Aorta (tissue), 5 donors: ENCODE data around the gene TRA2B. TPM values are rescaled to one million over a fixed set of nuclear protein-coding genes. Genes with fewer than 3 reads are reported as not detected.

ENCODE experiments used
- ATAC-seq: fragments of 200-7000 bp; cut with Tn5 transposase; one replicate; pipeline ENCODE4 v1.9.1; 2022; ENCODE audit warnings: moderate library complexity; ENCODE audit not compliant: low FRiP score
- DNase-seq, 2 donors: peaks; one replicate each; pipeline ENCODE4 v3.0.0-alpha.2; 2020
- H3K27ac ChIP-seq, 2 donors: one replicate each; pipeline ENCODE4 v1.5.1; 2013; ENCODE audit warnings: low read length in 2 of 2, mild to moderate bottlenecking in 2 of 2, moderate library complexity in 2 of 2, control low read depth in 1 of 2, inconsistent platforms in 1 of 2, low read depth in 1 of 2
- H3K27me3 ChIP-seq, 2 donors: one replicate each; pipeline ENCODE4 v1.6.1; 2013; ENCODE audit warnings: control low read depth in 1 of 2, low read length in 1 of 2, mild to moderate bottlenecking in 1 of 2, moderate library complexity in 1 of 2; ENCODE audit not compliant: insufficient read depth in 2 of 2, control insufficient read depth in 1 of 2
- H3K36me3 ChIP-seq, 2 donors: one replicate each; pipeline ENCODE4 v1.6.1; 2013; ENCODE audit warnings: control low read depth in 1 of 2, low read length in 1 of 2, mild to moderate bottlenecking in 1 of 2; ENCODE audit not compliant: insufficient read depth in 2 of 2, control insufficient read depth in 1 of 2
- H3K4me1 ChIP-seq, 2 donors: one replicate each; pipeline ENCODE4 v1.6.1; 2013; ENCODE audit warnings: low read length in 2 of 2, control low read depth in 1 of 2, mild to moderate bottlenecking in 1 of 2, moderate library complexity in 1 of 2; ENCODE audit not compliant: insufficient read depth in 2 of 2, control insufficient read depth in 1 of 2
- H3K4me3 ChIP-seq, 2 donors: one replicate each; pipeline ENCODE4 v1.5.1; 2013; ENCODE audit warnings: low read length in 2 of 2, control low read depth in 1 of 2, mild to moderate bottlenecking in 1 of 2
- H3K9me3 ChIP-seq: one replicate; pipeline ENCODE4 v1.6.1; 2013; ENCODE audit warnings: mild to moderate bottlenecking, low read length; ENCODE audit not compliant: control insufficient read depth
- WGBS, 2 donors: extraction: QIAGEN DNeasy Blood & Tissue Kit; methylation state at CpG; one replicate each; pipeline ENCODE4 v1.1.7; 2013; 5-methylcytosine and 5-hydroxymethylcytosine counted together
- intact Hi-C, 2 donors: fragments of 100-400 bp; cut with DNase I; formaldehyde crosslinking; loops; one replicate each; pipeline versions ENCODE4 v1.14.2 to v1.15.0; 2022
- polyA plus RNA-seq, 2 donors: library from polyadenylated mRNA; stranded (reverse); fragments of 200-250 nt; gene quantifications; one replicate each; pipeline ENCODE4 v1.2.3, GENCODE V29; 2013
- total RNA-seq, 2 donors: library from RNA; stranded (reverse); fragmentation: NEBNext Ultra II Directional; extraction: Animal tissue kit (Norgen Biotek cat#: 25700); gene quantifications; one replicate each; pipeline ENCODE4 v1.2.1, GENCODE V29; 2021
- donor health status: healthy with polysubstance abuse.
- donor health status: Bipolar disorder and iron deficiency.
- donor health status: DM: no; HTN: no; CAD: no.
- donor health status: DM: no; HTN: no; CAD: no.
- donor health status: DM: yes; HTN: yes; CAD: no.

Gene TRA2B
- total and polyA plus RNA-seq, 4 donors, result 77.4 to 150 (median 90.9) TPM

- H3K9me3 ChIP-seq, result no peaks in the 10 kb centered on the region
- no peaks in the 10 kb centered on the region for H3K36me3 ChIP-seq
- ATAC-seq (no peak), DNase-seq (no peak)
- H3K4me3 ChIP-seq, result no peak overlapping the region
- no peaks in the 10 kb centered on the region for H3K4me1 ChIP-seq
- H3K27me3 ChIP-seq, result no peaks in the 10 kb centered on the region
- 24 to 31% methylated on average over 3 of the region's 3 CpGs for WGBS, 2 donors
- intact Hi-C loops, result no loop called here
- H3K27ac ChIP-seq, result no peak overlapping the region
Observed at GRCh38 chr3:185977679-185978040, 39.8 kb upstream of the TRA2B start.

DNA sequence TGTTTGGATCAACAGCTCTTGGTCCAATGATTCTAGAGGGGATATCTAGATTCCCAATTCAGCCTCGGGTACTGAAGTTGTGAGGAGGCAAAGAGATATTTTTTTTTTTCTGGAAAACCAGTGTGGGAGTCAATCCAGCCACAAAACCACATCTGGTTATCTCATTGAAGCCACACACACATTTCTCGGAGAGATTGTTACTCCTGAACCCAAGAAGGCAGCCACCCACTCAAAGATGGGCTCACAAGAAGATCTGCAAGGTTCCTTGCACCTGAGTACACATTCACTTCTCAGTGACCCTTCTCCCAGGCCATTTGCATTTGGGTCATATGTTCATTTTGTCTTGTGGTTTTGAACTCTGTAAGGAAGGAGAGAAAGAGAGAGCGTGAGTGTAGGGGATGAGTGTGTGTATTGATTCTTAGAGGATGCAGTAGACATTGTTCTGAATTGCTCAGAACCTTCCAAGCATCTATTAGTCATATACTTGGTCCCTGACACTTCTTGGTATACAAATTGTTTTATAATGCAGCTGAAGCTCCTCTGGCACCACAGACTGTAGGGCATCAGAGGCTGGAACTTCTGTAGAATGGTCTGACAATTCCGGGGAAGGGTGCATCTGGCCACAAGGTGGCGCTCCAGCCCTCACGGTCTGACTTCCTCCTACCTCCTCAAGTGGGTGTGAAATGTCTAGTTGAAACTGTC lies 39.3 kb upstream of the TRA2B start:
- WGBS, 2 donors, result 43 to 44% methylated on average over 6 of the region's 6 CpGs
- no peak for ATAC-seq
- intact Hi-C loops, result no loop called here

GRCh38 chr3:185976100-185976499 lies 38.3 kb upstream of the TRA2B start:
- DNase-seq (no peak), ATAC-seq (no peak)
- H3K27me3 ChIP-seq, result no peaks in the 10 kb centered on the region
- H3K9me3 ChIP-seq, result no peaks in the 10 kb centered on the region
- H3K36me3 ChIP-seq, result no peaks in the 10 kb centered on the region
- WGBS, 2 donors, result 82 to 89% methylated on average over 2 of the region's 2 CpGs
- H3K4me1 ChIP-seq, result no peaks in the 10 kb centered on the region
- intact Hi-C loops, result no loop called here
- H3K27ac ChIP-seq, result no peak overlapping the region
- H3K4me3 ChIP-seq, result no peak overlapping the region

More for the DNA sequence above, 39.3 kb upstream of the TRA2B start:
- Histone ChIP-seq H3K4me1 (no peaks in the 10 kb centered on the region), H3K9me3 (no peaks in the 10 kb centered on the region), H3K4me3 (no peak overlapping the region), H3K36me3 (no peaks in the 10 kb centered on the region), H3K27ac (no peak overlapping the region), H3K27me3 (no peaks in the 10 kb centered on the region)
- peak; percentile 87 to 95 for DNase-seq

GRCh38 chr3:185971579-185971978 lies 33.8 kb upstream of the TRA2B start:
- WGBS, 2 donors, result 95 to 96% methylated on average over 18 of the region's 18 CpGs
- no peak for ATAC-seq
- DNase-seq, result no peak

DNA sequence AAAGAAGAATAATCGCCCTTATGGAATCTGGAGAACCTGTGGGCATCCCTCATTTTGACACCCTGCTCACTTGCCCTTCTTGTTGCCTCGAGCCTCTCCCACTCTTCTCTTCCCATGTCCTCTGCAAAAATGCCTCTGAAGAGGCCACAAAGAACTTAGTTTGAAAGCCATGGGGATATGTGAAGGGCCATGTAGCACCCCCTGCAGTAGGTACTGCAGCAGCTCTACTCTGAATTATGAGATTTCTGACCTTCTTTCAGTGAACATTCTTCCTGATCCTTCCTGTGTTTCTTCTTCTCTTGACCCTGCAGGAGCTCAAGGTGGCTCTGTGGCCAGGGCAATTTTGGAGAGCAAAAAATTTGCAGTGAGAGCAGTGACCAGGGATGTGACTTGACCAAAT lies 30.4 kb upstream of the TRA2B start:
- Histone ChIP-seq H3K27ac (no peak overlapping the region), H3K4me1 (no peaks in the 10 kb centered on the region), H3K36me3 (no peaks in the 10 kb centered on the region), H3K27me3 (no peaks in the 10 kb centered on the region), H3K9me3 (no peaks in the 10 kb centered on the region), H3K4me3 (no peak overlapping the region)
- no peak for DNase-seq
- 72 to 80% methylated on average over 2 of the region's 2 CpGs for WGBS, 2 donors
- no peak for ATAC-seq
- intact Hi-C loops, result no loop called here

More at GRCh38 chr3:185971579-185971978, 33.8 kb upstream of the TRA2B start:
- H3K4me1 ChIP-seq, result no peaks in the 10 kb centered on the region
- H3K36me3 ChIP-seq, result no peaks in the 10 kb centered on the region
- no peak overlapping the region for H3K4me3 ChIP-seq
- no peaks in the 10 kb centered on the region for H3K27me3 ChIP-seq
- no peaks in the 10 kb centered on the region for H3K9me3 ChIP-seq
- H3K27ac ChIP-seq, result no peak overlapping the region
- intact Hi-C loops, result no loop called here

GRCh38 chr3:185966655-185967054 lies 28.8 kb upstream of the TRA2B start:
- intact Hi-C loops, result no loop called here
- H3K4me3 ChIP-seq, result no peak overlapping the region
- WGBS, 2 donors, result 72 to 81% methylated on average over 2 of the region's 2 CpGs
- H3K9me3 ChIP-seq, result no peaks in the 10 kb centered on the region
- no peak overlapping the region for H3K27ac ChIP-seq
- ATAC-seq, result no peak
- H3K36me3 ChIP-seq, result no peaks in the 10 kb centered on the region
- no peaks in the 10 kb centered on the region for H3K27me3 ChIP-seq
- no peaks in the 10 kb centered on the region for H3K4me1 ChIP-seq
- DNase-seq, result no peak

DNA sequence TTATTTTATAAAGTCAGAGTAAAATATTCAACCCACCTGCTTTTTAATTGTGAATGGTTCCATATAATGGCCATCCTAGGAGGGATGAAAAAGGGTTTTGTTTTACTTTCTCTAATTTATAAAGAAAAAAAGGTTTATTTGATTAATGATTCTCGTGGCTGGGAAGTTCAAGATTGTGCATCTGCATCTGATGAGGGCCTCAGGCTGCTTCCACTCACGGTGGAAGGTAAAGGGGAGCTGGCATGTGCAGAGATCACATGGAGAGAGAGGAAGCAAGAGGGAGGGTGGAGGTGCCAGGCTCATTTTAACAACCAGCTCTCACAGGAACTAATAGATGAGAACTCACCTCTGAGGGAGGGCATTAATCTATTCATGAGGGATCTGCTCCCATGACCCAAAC lies 27.7 kb upstream of the TRA2B start:
- Histone ChIP-seq H3K27ac (no peak overlapping the region), H3K4me1 (no peaks in the 10 kb centered on the region), H3K36me3 (no peaks in the 10 kb centered on the region), H3K9me3 (no peaks in the 10 kb centered on the region), H3K4me3 (no peak overlapping the region), H3K27me3 (no peaks in the 10 kb centered on the region)
- no peak for ATAC-seq
- 74 to 88% methylated on average over 2 of the region's 2 CpGs for WGBS, 2 donors
- intact Hi-C loops, result no loop called here
- DNase-seq, result no peak

DNA sequence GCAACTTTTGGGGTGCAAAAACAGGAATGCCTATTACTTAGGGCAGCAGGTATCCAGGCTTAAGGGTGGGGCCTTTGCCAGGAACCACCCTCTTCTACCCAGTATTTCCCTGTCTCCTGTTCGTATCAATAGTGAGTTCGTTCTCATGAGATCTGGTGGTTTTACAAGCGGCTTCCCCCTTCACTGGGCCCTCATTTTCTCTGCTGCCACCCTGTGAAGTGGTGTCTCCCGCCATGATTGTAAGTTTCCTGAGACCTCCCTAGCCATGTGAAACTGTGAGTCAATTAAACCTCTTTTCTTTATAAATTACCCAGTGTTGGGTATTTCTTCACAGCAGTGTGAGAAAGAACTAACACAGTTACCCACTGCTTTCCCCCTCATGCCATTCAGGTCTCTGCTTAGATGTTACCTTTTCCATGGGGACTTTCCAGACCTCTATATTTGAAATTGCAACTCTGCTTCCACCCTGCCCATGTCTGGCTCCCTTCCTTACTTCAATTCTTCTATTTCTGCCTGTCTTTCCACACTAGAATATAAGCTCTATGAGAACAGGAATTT lies 23.9 kb upstream of the TRA2B start:
- no peaks in the 10 kb centered on the region for H3K36me3 ChIP-seq
- H3K27ac ChIP-seq, result no peak overlapping the region
- no peak overlapping the region for H3K4me3 ChIP-seq
- DNase-seq, result no peak
- no peak for ATAC-seq
- H3K27me3 ChIP-seq, result no peaks in the 10 kb centered on the region
- peaks cover 0 to 4% of the 10 kb centered on the region in 2 donors for H3K4me1 ChIP-seq
- intact Hi-C loops, result no loop called here
- no peaks in the 10 kb centered on the region for H3K9me3 ChIP-seq
- WGBS, 2 donors, result 96% methylated on average over 4 of the region's 4 CpGs

GRCh38 chr3:185960522-185961288 lies 22.9 kb upstream of the TRA2B start:
- no peaks in the 10 kb centered on the region for H3K36me3 ChIP-seq
- no peak for ATAC-seq
- 83 to 87% methylated on average over 4 of the region's 4 CpGs for WGBS, 2 donors
- no peaks in the 10 kb centered on the region for H3K9me3 ChIP-seq
- H3K4me1 ChIP-seq, result peaks cover 0 to 4% of the 10 kb centered on the region in 2 donors
- DNase-seq, result no peak
- no peak overlapping the region for H3K4me3 ChIP-seq
- no peaks in the 10 kb centered on the region for H3K27me3 ChIP-seq
- intact Hi-C loops, result no loop called here
- H3K27ac ChIP-seq, result no peak overlapping the region
